WTC11 (cell line): ENCODE data around the gene GPD1L. TPM values are rescaled to one million over a fixed set of nuclear protein-coding genes. Genes with fewer than 3 reads are reported as not detected.

Experiments used
- ATAC-seq: fragments of 200-7000 bp; cut with Tn5 transposase; 2 replicates; pipeline ENCODE4 v1.10.0; 2021; ENCODE audit warnings: mild to moderate bottlenecking, moderate library complexity
- CTCF ChIA-PET: fragments of 300-600 bp; sonication (Branson Sonifier 250); formaldehyde crosslinking; loops from one replicate; lab custom pipeline; 2021; ENCODE audit warnings: antibody characterized with exemption; lab: Charles Lee
- POLR2A ChIA-PET: fragments of 350-600 bp; sonication (Branson Sonifier 250); formaldehyde crosslinking; loops from one replicate; lab custom pipeline; 2021; ENCODE audit warnings: antibody characterized with exemption; lab: Charles Lee
- DNase-seq: peaks from one replicate; pipeline ENCODE4 v3.0.0; 2021; ENCODE audit warnings: low spot score
- H3K27ac Mint-ChIP-seq: 2 replicates; pipeline ENCODE4 v1.8.0; 2021; ENCODE audit warnings: mixed read lengths
- H3K27me3 Mint-ChIP-seq: 2 replicates; pipeline ENCODE4 v1.8.0; 2021; ENCODE audit warnings: low read depth, mild to moderate bottlenecking, moderate library complexity, mixed read lengths
- H3K36me3 Mint-ChIP-seq: 2 replicates; pipeline ENCODE4 v1.8.0; 2021; ENCODE audit warnings: mixed read lengths
- H3K4me1 Mint-ChIP-seq: 2 replicates; pipeline ENCODE4 v1.8.0; 2022; ENCODE audit warnings: mixed read lengths
- H3K4me3 Mint-ChIP-seq: 2 replicates; pipeline ENCODE4 v1.8.0; 2021; ENCODE audit warnings: mild to moderate bottlenecking, moderate library complexity, mixed read lengths
- H3K9me3 Mint-ChIP-seq: 2 replicates; pipeline ENCODE4 v1.8.0; 2021; ENCODE audit warnings: mixed read lengths
- CREB1 ChIP-seq: sonication (generic); formaldehyde crosslinking; IDR thresholded peaks from 2 replicates; pipeline ENCODE4 v1.8.0; 2023; ENCODE audit warnings: mild to moderate bottlenecking, missing genetic modification reagents
- ELF4 ChIP-seq: sonication (generic); formaldehyde crosslinking; IDR thresholded peaks from 2 replicates; pipeline ENCODE4 v1.8.1; 2022; ENCODE audit warnings: low read depth, mild to moderate bottlenecking, moderate library complexity, missing genetic modification reagents
- FOXK1 ChIP-seq: sonication (generic); formaldehyde crosslinking; IDR thresholded peaks from 2 replicates; pipeline ENCODE4 v1.8.0; 2022; ENCODE audit warnings: mild to moderate bottlenecking, moderate library complexity, missing genetic modification reagents
- FOXP4 ChIP-seq: sonication (generic); formaldehyde crosslinking; IDR thresholded peaks from 2 replicates; pipeline ENCODE4 v1.8.0; 2022; ENCODE audit warnings: mild to moderate bottlenecking, missing genetic modification reagents
- GABPB1 ChIP-seq: sonication (generic); formaldehyde crosslinking; IDR thresholded peaks from 2 replicates; pipeline ENCODE4 v1.8.1; 2023; ENCODE audit warnings: mild to moderate bottlenecking, missing genetic modification reagents
- MYBL2 ChIP-seq: sonication (generic); formaldehyde crosslinking; IDR thresholded peaks from 2 replicates; pipeline ENCODE4 v1.8.1; 2023; ENCODE audit warnings: mild to moderate bottlenecking, moderate library complexity, missing genetic modification reagents
- NFATC4 ChIP-seq: fragments of 250-450 bp; sonication (Bioruptor Pico); IDR thresholded peaks from 2 replicates; pipeline ENCODE4 v1.9.0; 2021; ENCODE audit warnings: mild to moderate bottlenecking
- OVOL2 ChIP-seq: fragments of 250-450 bp; sonication (Bioruptor Pico); IDR thresholded peaks from 2 replicates; pipeline ENCODE4 v1.9.0; 2021; ENCODE audit warnings: mild to moderate bottlenecking, borderline replicate concordance
- SMAD3 ChIP-seq: sonication (generic); formaldehyde crosslinking; IDR thresholded peaks from 2 replicates; pipeline ENCODE4 v1.8.0; 2022; ENCODE audit warnings: missing genetic modification reagents, mild to moderate bottlenecking, borderline replicate concordance
- USF1 ChIP-seq: sonication (generic); formaldehyde crosslinking; IDR thresholded peaks from 2 replicates; pipeline ENCODE4 v1.8.0; 2022; ENCODE audit warnings: mild to moderate bottlenecking, missing genetic modification reagents
- ZNF219 ChIP-seq: sonication (generic); formaldehyde crosslinking; IDR thresholded peaks from 2 replicates; pipeline ENCODE4 v1.8.0; 2023; ENCODE audit warnings: missing genetic modification reagents, mild to moderate bottlenecking, borderline replicate concordance
- ZNF263 ChIP-seq: sonication (generic); formaldehyde crosslinking; IDR thresholded peaks from 2 replicates; pipeline ENCODE4 v1.8.1; 2022; ENCODE audit warnings: low read depth, mild to moderate bottlenecking, moderate library complexity, missing genetic modification reagents
- ZNF396 ChIP-seq: fragments of 250-450 bp; sonication (Bioruptor Pico); IDR thresholded peaks from 2 replicates; pipeline ENCODE4 v1.8.0; 2021; ENCODE audit warnings: mild to moderate bottlenecking, moderate library complexity, borderline replicate concordance
- ZNF671 ChIP-seq: fragments of 250-450 bp; sonication (Bioruptor Pico); IDR thresholded peaks from 2 replicates; pipeline ENCODE4 v1.8.0; 2021; ENCODE audit warnings: mild to moderate bottlenecking
- total RNA-seq: library from RNA; stranded (reverse); gene quantifications from 3 replicates; pipeline ENCODE4 v1.2.3, GENCODE V29; 2021
- TF ChIP-seq, protein P1 (sequence below): fragments of 250-450 bp; sonication (Bioruptor Pico); IDR thresholded peaks from 2 replicates; pipeline ENCODE4 v1.8.0; 2021; ENCODE audit warnings: mild to moderate bottlenecking
- TF ChIP-seq, protein P2 (sequence below): sonication (generic); formaldehyde crosslinking; IDR thresholded peaks from 2 replicates; pipeline ENCODE4 v1.8.0; 2022; ENCODE audit warnings: missing genetic modification reagents
- TF ChIP-seq, protein P3 (sequence below): sonication (generic); formaldehyde crosslinking; IDR thresholded peaks from 2 replicates; pipeline ENCODE4 v1.8.1; 2022; ENCODE audit warnings: mild to moderate bottlenecking, moderate library complexity, missing genetic modification reagents
- TF ChIP-seq, protein P4 (sequence below): fragments of 200-600 bp; IDR thresholded peaks from 2 replicates; pipeline ENCODE4 v1.8.0; 2022; ENCODE audit warnings: antibody characterized with exemption
- TF ChIP-seq, protein P5 (sequence below): sonication (generic); formaldehyde crosslinking; IDR thresholded peaks from 2 replicates; pipeline ENCODE4 v1.8.1; 2023; ENCODE audit warnings: mild to moderate bottlenecking, missing genetic modification reagents, borderline replicate concordance

GPD1L gene
- total RNA-seq, 1 experiment from 2014 or later = 5.8 TPM

GRCh38 chr3:32121137-32121536, 14.7 kb downstream of the GPD1L start (continued):
- TF ChIP-seq OVOL2 = no peak
- no peak for TF ChIP-seq NFATC4 (CRISPR knock-in tag)
- TF ChIP-seq USF1 (CRISPR knock-in tag) = no peak
- TF ChIP-seq, all 79 proteins: peak for 0

DNA sequence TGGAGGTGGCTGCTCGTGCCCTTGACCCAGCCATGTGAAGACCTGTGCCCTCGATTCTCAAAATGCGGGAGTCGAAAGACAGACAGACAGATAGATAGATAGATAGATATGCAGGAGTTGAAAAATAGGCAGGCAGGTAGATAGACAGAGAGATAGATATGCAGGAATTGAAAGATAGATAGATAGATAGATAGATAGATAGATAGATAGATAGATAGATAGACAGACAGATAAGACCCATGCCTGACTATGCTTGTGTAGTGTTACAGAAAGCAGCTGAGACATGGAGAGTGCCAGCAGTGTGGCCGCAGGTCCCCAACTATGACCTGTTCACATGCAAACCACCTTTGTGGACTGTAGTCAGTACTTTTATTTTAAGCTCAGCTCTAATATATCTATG, 17.2 kb downstream of the GPD1L start:
- TF ChIP-seq, protein P1, sequence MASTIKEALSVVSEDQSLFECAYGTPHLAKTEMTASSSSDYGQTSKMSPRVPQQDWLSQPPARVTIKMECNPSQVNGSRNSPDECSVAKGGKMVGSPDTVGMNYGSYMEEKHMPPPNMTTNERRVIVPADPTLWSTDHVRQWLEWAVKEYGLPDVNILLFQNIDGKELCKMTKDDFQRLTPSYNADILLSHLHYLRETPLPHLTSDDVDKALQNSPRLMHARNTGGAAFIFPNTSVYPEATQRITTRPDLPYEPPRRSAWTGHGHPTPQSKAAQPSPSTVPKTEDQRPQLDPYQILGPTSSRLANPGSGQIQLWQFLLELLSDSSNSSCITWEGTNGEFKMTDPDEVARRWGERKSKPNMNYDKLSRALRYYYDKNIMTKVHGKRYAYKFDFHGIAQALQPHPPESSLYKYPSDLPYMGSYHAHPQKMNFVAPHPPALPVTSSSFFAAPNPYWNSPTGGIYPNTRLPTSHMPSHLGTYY (CRISPR knock-in tag) = no peak
- no peak for TF ChIP-seq ZNF219 (CRISPR knock-in tag)
- TF ChIP-seq SMAD3 (CRISPR knock-in tag) = no peak
- no peak for TF ChIP-seq FOXP4 (CRISPR knock-in tag)
- TF ChIP-seq, protein P2, sequence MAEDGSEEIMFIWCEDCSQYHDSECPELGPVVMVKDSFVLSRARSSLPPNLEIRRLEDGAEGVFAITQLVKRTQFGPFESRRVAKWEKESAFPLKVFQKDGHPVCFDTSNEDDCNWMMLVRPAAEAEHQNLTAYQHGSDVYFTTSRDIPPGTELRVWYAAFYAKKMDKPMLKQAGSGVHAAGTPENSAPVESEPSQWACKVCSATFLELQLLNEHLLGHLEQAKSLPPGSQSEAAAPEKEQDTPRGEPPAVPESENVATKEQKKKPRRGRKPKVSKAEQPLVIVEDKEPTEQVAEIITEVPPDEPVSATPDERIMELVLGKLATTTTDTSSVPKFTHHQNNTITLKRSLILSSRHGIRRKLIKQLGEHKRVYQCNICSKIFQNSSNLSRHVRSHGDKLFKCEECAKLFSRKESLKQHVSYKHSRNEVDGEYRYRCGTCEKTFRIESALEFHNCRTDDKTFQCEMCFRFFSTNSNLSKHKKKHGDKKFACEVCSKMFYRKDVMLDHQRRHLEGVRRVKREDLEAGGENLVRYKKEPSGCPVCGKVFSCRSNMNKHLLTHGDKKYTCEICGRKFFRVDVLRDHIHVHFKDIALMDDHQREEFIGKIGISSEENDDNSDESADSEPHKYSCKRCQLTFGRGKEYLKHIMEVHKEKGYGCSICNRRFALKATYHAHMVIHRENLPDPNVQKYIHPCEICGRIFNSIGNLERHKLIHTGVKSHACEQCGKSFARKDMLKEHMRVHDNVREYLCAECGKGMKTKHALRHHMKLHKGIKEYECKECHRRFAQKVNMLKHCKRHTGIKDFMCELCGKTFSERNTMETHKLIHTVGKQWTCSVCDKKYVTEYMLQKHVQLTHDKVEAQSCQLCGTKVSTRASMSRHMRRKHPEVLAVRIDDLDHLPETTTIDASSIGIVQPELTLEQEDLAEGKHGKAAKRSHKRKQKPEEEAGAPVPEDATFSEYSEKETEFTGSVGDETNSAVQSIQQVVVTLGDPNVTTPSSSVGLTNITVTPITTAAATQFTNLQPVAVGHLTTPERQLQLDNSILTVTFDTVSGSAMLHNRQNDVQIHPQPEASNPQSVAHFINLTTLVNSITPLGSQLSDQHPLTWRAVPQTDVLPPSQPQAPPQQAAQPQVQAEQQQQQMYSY = no peak
- no peak for TF ChIP-seq ZNF396
- no peak for TF ChIP-seq FOXK1 (CRISPR knock-in tag)
- TF ChIP-seq, protein P3, sequence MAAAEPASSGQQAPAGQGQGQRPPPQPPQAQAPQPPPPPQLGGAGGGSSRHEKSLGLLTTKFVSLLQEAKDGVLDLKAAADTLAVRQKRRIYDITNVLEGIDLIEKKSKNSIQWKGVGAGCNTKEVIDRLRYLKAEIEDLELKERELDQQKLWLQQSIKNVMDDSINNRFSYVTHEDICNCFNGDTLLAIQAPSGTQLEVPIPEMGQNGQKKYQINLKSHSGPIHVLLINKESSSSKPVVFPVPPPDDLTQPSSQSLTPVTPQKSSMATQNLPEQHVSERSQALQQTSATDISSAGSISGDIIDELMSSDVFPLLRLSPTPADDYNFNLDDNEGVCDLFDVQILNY (CRISPR knock-in tag) = no peak
- TF ChIP-seq ZNF671 (CRISPR knock-in tag) = no peak
- TF ChIP-seq ELF4 (CRISPR knock-in tag) = no peak
- no peak for TF ChIP-seq MYBL2 (CRISPR knock-in tag)
- TF ChIP-seq CREB1 (CRISPR knock-in tag) = no peak
- TF ChIP-seq ZNF263 = no peak
- TF ChIP-seq, protein P4, sequence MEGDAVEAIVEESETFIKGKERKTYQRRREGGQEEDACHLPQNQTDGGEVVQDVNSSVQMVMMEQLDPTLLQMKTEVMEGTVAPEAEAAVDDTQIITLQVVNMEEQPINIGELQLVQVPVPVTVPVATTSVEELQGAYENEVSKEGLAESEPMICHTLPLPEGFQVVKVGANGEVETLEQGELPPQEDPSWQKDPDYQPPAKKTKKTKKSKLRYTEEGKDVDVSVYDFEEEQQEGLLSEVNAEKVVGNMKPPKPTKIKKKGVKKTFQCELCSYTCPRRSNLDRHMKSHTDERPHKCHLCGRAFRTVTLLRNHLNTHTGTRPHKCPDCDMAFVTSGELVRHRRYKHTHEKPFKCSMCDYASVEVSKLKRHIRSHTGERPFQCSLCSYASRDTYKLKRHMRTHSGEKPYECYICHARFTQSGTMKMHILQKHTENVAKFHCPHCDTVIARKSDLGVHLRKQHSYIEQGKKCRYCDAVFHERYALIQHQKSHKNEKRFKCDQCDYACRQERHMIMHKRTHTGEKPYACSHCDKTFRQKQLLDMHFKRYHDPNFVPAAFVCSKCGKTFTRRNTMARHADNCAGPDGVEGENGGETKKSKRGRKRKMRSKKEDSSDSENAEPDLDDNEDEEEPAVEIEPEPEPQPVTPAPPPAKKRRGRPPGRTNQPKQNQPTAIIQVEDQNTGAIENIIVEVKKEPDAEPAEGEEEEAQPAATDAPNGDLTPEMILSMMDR = no peak
- no peak for TF ChIP-seq GABPB1 (CRISPR knock-in tag)
- TF ChIP-seq, protein P5, sequence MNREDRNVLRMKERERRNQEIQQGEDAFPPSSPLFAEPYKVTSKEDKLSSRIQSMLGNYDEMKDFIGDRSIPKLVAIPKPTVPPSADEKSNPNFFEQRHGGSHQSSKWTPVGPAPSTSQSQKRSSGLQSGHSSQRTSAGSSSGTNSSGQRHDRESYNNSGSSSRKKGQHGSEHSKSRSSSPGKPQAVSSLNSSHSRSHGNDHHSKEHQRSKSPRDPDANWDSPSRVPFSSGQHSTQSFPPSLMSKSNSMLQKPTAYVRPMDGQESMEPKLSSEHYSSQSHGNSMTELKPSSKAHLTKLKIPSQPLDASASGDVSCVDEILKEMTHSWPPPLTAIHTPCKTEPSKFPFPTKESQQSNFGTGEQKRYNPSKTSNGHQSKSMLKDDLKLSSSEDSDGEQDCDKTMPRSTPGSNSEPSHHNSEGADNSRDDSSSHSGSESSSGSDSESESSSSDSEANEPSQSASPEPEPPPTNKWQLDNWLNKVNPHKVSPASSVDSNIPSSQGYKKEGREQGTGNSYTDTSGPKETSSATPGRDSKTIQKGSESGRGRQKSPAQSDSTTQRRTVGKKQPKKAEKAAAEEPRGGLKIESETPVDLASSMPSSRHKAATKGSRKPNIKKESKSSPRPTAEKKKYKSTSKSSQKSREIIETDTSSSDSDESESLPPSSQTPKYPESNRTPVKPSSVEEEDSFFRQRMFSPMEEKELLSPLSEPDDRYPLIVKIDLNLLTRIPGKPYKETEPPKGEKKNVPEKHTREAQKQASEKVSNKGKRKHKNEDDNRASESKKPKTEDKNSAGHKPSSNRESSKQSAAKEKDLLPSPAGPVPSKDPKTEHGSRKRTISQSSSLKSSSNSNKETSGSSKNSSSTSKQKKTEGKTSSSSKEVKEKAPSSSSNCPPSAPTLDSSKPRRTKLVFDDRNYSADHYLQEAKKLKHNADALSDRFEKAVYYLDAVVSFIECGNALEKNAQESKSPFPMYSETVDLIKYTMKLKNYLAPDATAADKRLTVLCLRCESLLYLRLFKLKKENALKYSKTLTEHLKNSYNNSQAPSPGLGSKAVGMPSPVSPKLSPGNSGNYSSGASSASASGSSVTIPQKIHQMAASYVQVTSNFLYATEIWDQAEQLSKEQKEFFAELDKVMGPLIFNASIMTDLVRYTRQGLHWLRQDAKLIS (CRISPR knock-in tag) = no peak
- Mint-ChIP-seq H3K9me3 (no peaks in the 10 kb centered on the region), H3K36me3 (no peaks in the 10 kb centered on the region), H3K4me1 (peaks cover 2% of the 10 kb centered on the region; the same call in 1 of the 2 replicates), H3K27me3 (no peaks in the 10 kb centered on the region), H3K4me3 (no peak overlapping the region), H3K27ac (no peak overlapping the region)
- ATAC-seq = no peak
- ChIA-PET CTCF (interaction anchor here (0.6 kb wide), 1 partner anchor 109 kb away, joined by 3 read pairs; no protein-coding TSS in a partner anchor), POLR2A (no interaction called here)
- no peak for DNase-seq
